Heart right ventricle (tissue), 16 donors: Measurements from ENCODE around the gene CPNE2. TPM values are rescaled to one million over a fixed set of nuclear protein-coding genes. Genes with fewer than 3 reads are reported as not detected.

Experiments
- ATAC-seq, 8 donors: fragments of 200-7000 bp; cut with Tn5 transposase; one replicate each; pipeline ENCODE4 v1.9.1; 2020; ENCODE audit warnings: mild to moderate bottlenecking in 8 of 8, moderate library complexity in 8 of 8, moderate number of reproducible peaks in 1 of 8
- DNase-seq, 2 donors: peaks; one replicate each; pipeline ENCODE4 v3.0.0-alpha.2; 2020
- H3K27ac ChIP-seq, 10 donors: fragments of 200-600 bp; sonication (generic) in 2 of 10; one replicate each; pipeline versions ENCODE4 v1.5.0 to v1.8.0; 2020 to 2022; ENCODE audit warnings: mild to moderate bottlenecking in 3 of 10
- H3K27me3 ChIP-seq, 7 donors: fragments of 200-600 bp; one replicate each; pipeline ENCODE4 v1.8.0; 2021 to 2022; ENCODE audit warnings: mild to moderate bottlenecking in 2 of 7
- H3K36me3 ChIP-seq, 9 donors: fragments of 200-600 bp; sonication (generic) in 1 of 9; one replicate each; pipeline versions ENCODE4 v1.5.0 to v1.8.0; 2020 to 2022; ENCODE audit warnings: mild to moderate bottlenecking in 2 of 9
- H3K4me1 ChIP-seq, 9 donors: fragments of 200-600 bp; sonication (generic) in 1 of 9; one replicate each; pipeline versions ENCODE4 v1.5.0 to v1.8.0; 2020 to 2022; ENCODE audit warnings: mild to moderate bottlenecking in 4 of 9
- H3K4me3 ChIP-seq, 10 donors: fragments of 200-600 bp; sonication (generic) in 2 of 10; one replicate each; pipeline versions ENCODE4 v1.5.0 to v1.8.0; 2020 to 2022; ENCODE audit warnings: mild to moderate bottlenecking in 7 of 10, moderate library complexity in 2 of 10
- H3K9me3 ChIP-seq, 11 donors: fragments of 200-600 bp in 10 of 11; sonication (generic) in 2 of 11; one replicate each; pipeline versions ENCODE4 v1.5.0 to v1.8.0; 2013 to 2022; ENCODE audit warnings: mild to moderate bottlenecking in 2 of 11, control low read depth in 1 of 11, moderate library complexity in 1 of 11
- CTCF ChIP-seq, 9 donors: fragments of 200-600 bp; sonication (generic) in 2 of 9; IDR thresholded peaks; one replicate each; pipeline versions ENCODE4 v1.5.0 to v1.8.0; 2021 to 2022; ENCODE audit warnings: antibody characterized with exemption in 9 of 9, mild to moderate bottlenecking in 5 of 9, moderate library complexity in 1 of 9
- WGBS, 2 donors: extraction: QIAGEN DNeasy Blood & Tissue Kit; methylation state at CpG; one replicate each; pipeline ENCODE4 v1.1.7; 2013; ENCODE audit warnings: inconsistent platforms in 1 of 2; 5-methylcytosine and 5-hydroxymethylcytosine counted together
- intact Hi-C, 10 donors: fragments of 100-400 bp; cut with DNase I; formaldehyde crosslinking; loops; one replicate each; pipeline versions ENCODE4 v1.11.1 to v1.14.2; 2022
- polyA plus RNA-seq, 2 donors: library from polyadenylated mRNA; stranded (reverse); fragments of 200-250 nt; gene quantifications; one replicate each; pipeline ENCODE4 v1.2.3, GENCODE V29; 2013
- total RNA-seq, 10 donors: library from RNA; stranded (reverse); fragmentation: NEBNext Ultra II Directional in 3 of 10; extraction: Animal tissue kit (Norgen Biotek cat#: 25700) in 3 of 10; gene quantifications; one replicate each; pipeline versions ENCODE4 v1.2.1 to v1.2.4, GENCODE V29; 2021 to 2023
- donor health status: Arrhythmogenic right ventricular cardiomyopathy.
- donor health status: ischemic (EF 13 %, LVEDD 7.1; RV severe dilation, severe dysfunction).
- donor health status: healthy with polysubstance abuse.
- donor health status: DM: no; HTN: yes; CAD: no.
- donor health status: DM: no; HTN: no; CAD: no.
- donor health status: ischemic (EF 25% LVEDD 6.9; RV normal size, moderate dysfunction).
- donor health status: ischemic (EF 25% LVEDD 5.7; RV mildly dilated, moderate dysfunction).
- donor health status: healthy.
- donor health status: DM: yes; HTN: yes; CAD: no.
- donor health status: Ischemic cardiomyopathy.
- donor health status: ischemic (EF 35%, LVEDD 5.7; RV mildly dilated, moderate dysfunction).
- donor health status: nonischemic (EF 11% LVEDD 7.7; RV severe dilation, severe dysfunction).
- donor health status: DM: yes; HTN: yes; CAD: no.
- donor health status: PGD.
- donor health status: ischemic (EF 29% LVEDD 5.4; RV normal size, mild dysfunction).
- donor health status: nonischemic (EF 23%, LVEDD 6.1; RV moderate dilation, normal function).

Gene CPNE2
- total and polyA plus RNA-seq, 12 donors, result 6.5 to 32.1 (median 11.0) TPM

GRCh38 chr16:57072616-57073275 is 19.6 kb upstream of the CPNE2 start:
- peaks cover 0 to 87% (median 0%) of the 10 kb centered on the region in 9 donors for H3K36me3 ChIP-seq
- no peaks in the 10 kb centered on the region for H3K9me3 ChIP-seq
- intact Hi-C loops, result no loop called here
- H3K27ac ChIP-seq, result no peak overlapping the region
- no peak for TF ChIP-seq CTCF (IDR thresholded peaks at IDR 0.05)
- 65 to 67% methylated on average over 8 of the region's 8 CpGs for WGBS, 2 donors
- no peaks in the 10 kb centered on the region for H3K27me3 ChIP-seq
- DNase-seq (no peak), ATAC-seq (no peak)
- peaks cover 0 to 11% (median 0%) of the 10 kb centered on the region in 9 donors for H3K4me1 ChIP-seq
- no peak overlapping the region for H3K4me3 ChIP-seq

- ATAC-seq (peak in 2 of 8 donors; percentile 14 to 27), DNase-seq (no peak)
- WGBS, 2 donors, result 85 to 86% methylated on average over 7 of the region's 7 CpGs
- intact Hi-C loops, result loop anchor here in 2 of 10 donors (5.0 kb wide), 2 partner anchors 215 to 415 kb away; no protein-coding TSS in a partner anchor
- Histone ChIP-seq H3K4me3 (no peak overlapping the region), H3K36me3 (peaks cover 0 to 100% (median 0%) of the 10 kb centered on the region in 9 donors), H3K9me3 (no peaks in the 10 kb centered on the region), H3K27ac (no peak overlapping the region), H3K4me1 (no peaks in the 10 kb centered on the region), H3K27me3 (no peaks in the 10 kb centered on the region)
- TF ChIP-seq CTCF (IDR thresholded peaks at IDR 0.05), result no peak
Measured at GRCh38 chr16:57077714-57078113, 14.7 kb upstream of the CPNE2 start.

- H3K36me3 ChIP-seq, result peaks cover 0 to 73% (median 0%) of the 10 kb centered on the region in 9 donors
- H3K27me3 ChIP-seq, result no peaks in the 10 kb centered on the region
- ATAC-seq, result no peak
- intact Hi-C loops, result loop anchor here in 6 of 10 donors (5.0 to 10.0 kb wide), 4 partner anchors 86 to 343 kb away; partner anchors contain the start of gene PLLP (in 1 of the 6)
- H3K4me1 ChIP-seq, result peaks cover 0 to 14% (median 7%) of the 10 kb centered on the region in 9 donors
- H3K9me3 ChIP-seq, result no peaks in the 10 kb centered on the region
- no peak for DNase-seq
- TF ChIP-seq CTCF (IDR thresholded peaks at IDR 0.05), result no peak
- no peak overlapping the region for H3K4me3 ChIP-seq
- no peak overlapping the region for H3K27ac ChIP-seq
Measured at GRCh38 chr16:57081744-57082143, 10.6 kb upstream of the CPNE2 start.

GRCh38 chr16:57082664-57083063 is 9.7 kb upstream of the CPNE2 start:
- intact Hi-C loops, result loop anchor here in 6 of 10 donors (5.0 to 10.0 kb wide), 4 partner anchors 85 to 342 kb away; partner anchors contain the start of gene PLLP (in 1 of the 6)
- no peak for TF ChIP-seq CTCF (IDR thresholded peaks at IDR 0.05)

More at GRCh38 chr16:57082664-57083063, 9.7 kb upstream of the CPNE2 start:
- no peaks in the 10 kb centered on the region for H3K9me3 ChIP-seq
- peaks cover 0 to 14% (median 7%) of the 10 kb centered on the region in 9 donors for H3K4me1 ChIP-seq
- no peaks in the 10 kb centered on the region for H3K27me3 ChIP-seq
- ATAC-seq (no peak), DNase-seq (no peak)
- H3K36me3 ChIP-seq, result peaks cover 0 to 63% (median 0%) of the 10 kb centered on the region in 9 donors
- H3K4me3 ChIP-seq, result no peak overlapping the region
- no peak overlapping the region for H3K27ac ChIP-seq
- 92 to 93% methylated on average over 6 of the region's 6 CpGs for WGBS, 2 donors
